ENCODE data around the gene SLAMF1. TPM values are rescaled to one million over a fixed set of nuclear protein-coding genes. Genes with fewer than 3 reads are reported as not detected.

SLAMF1 gene
- polyA plus RNA-seq, 2 donors: 0.26 to 0.29 TPM

- H3K27me3 ChIP-seq (ENCODE audit: control insufficient read depth in 1 of 2, insufficient read depth in 2 of 2, low read length in 2 of 2): no peaks in the 10 kb centered on the region
- no peak overlapping the region for H3K4me3 ChIP-seq (ENCODE audit: low read depth in 1 of 2, low read length in 2 of 2)
- WGBS, 2 donors: 74 to 76% methylated on average over 8 of the region's 8 CpGs
- no peak overlapping the region for H3K27ac ChIP-seq (ENCODE audit: low read depth in 2 of 2, low read length in 1 of 2)
- H3K9me3 ChIP-seq (ENCODE audit: control insufficient read depth in 2 of 2, insufficient read depth in 1 of 2, low read depth in 1 of 2, low read length in 1 of 2): no peaks in the 10 kb centered on the region
- no peaks in the 10 kb centered on the region for H3K36me3 ChIP-seq (ENCODE audit: control insufficient read depth in 2 of 2, insufficient read depth in 2 of 2, low read length in 1 of 2)
- no peaks in the 10 kb centered on the region for H3K4me1 ChIP-seq (ENCODE audit: control insufficient read depth in 2 of 2, insufficient read depth in 2 of 2, low read length in 1 of 2)
Observed at GRCh38 chr1:160641323-160642280, 5.2 kb downstream of the SLAMF1 start.

GRCh38 chr1:160640359-160641123 lies 6.3 kb downstream of the SLAMF1 start:
- no peaks in the 10 kb centered on the region for H3K4me1 ChIP-seq (ENCODE audit: control insufficient read depth in 2 of 2, insufficient read depth in 2 of 2, low read length in 1 of 2)
- no peaks in the 10 kb centered on the region for H3K36me3 ChIP-seq (ENCODE audit: control insufficient read depth in 2 of 2, insufficient read depth in 2 of 2, low read length in 1 of 2)
- H3K27me3 ChIP-seq (ENCODE audit: control insufficient read depth in 1 of 2, insufficient read depth in 2 of 2, low read length in 2 of 2): no peaks in the 10 kb centered on the region
- 89 to 92% methylated on average over 2 of the region's 2 CpGs for WGBS, 2 donors
- no peak overlapping the region for H3K4me3 ChIP-seq (ENCODE audit: low read depth in 1 of 2, low read length in 2 of 2)
- no peak overlapping the region for H3K27ac ChIP-seq (ENCODE audit: low read depth in 2 of 2, low read length in 1 of 2)
- H3K9me3 ChIP-seq (ENCODE audit: control insufficient read depth in 2 of 2, insufficient read depth in 1 of 2, low read depth in 1 of 2, low read length in 1 of 2): no peaks in the 10 kb centered on the region

GRCh38 chr1:160639652-160640051 lies 7.2 kb downstream of the SLAMF1 start:
- Histone ChIP-seq H3K9me3 (ENCODE audit: control insufficient read depth in 2 of 2, insufficient read depth in 1 of 2, low read depth in 1 of 2, low read length in 1 of 2) (no peaks in the 10 kb centered on the region), H3K27ac (ENCODE audit: low read depth in 2 of 2, low read length in 1 of 2) (no peak overlapping the region), H3K36me3 (ENCODE audit: control insufficient read depth in 2 of 2, insufficient read depth in 2 of 2, low read length in 1 of 2) (no peaks in the 10 kb centered on the region), H3K4me1 (ENCODE audit: control insufficient read depth in 2 of 2, insufficient read depth in 2 of 2, low read length in 1 of 2) (no peaks in the 10 kb centered on the region), H3K27me3 (ENCODE audit: control insufficient read depth in 1 of 2, insufficient read depth in 2 of 2, low read length in 2 of 2) (no peaks in the 10 kb centered on the region), H3K4me3 (ENCODE audit: low read depth in 1 of 2, low read length in 2 of 2) (no peak overlapping the region)
- 26 to 40% methylated on average over 3 of the region's 3 CpGs for WGBS, 2 donors

- 77 to 84% methylated on average over 6 of the region's 6 CpGs for WGBS, 2 donors
- Histone ChIP-seq H3K4me1 (ENCODE audit: control insufficient read depth in 2 of 2, insufficient read depth in 2 of 2, low read length in 1 of 2) (no peaks in the 10 kb centered on the region), H3K27me3 (ENCODE audit: control insufficient read depth in 1 of 2, insufficient read depth in 2 of 2, low read length in 2 of 2) (no peaks in the 10 kb centered on the region), H3K36me3 (ENCODE audit: control insufficient read depth in 2 of 2, insufficient read depth in 2 of 2, low read length in 1 of 2) (no peaks in the 10 kb centered on the region), H3K4me3 (ENCODE audit: low read depth in 1 of 2, low read length in 2 of 2) (no peak overlapping the region), H3K9me3 (ENCODE audit: control insufficient read depth in 2 of 2, insufficient read depth in 1 of 2, low read depth in 1 of 2, low read length in 1 of 2) (no peaks in the 10 kb centered on the region), H3K27ac (ENCODE audit: low read depth in 2 of 2, low read length in 1 of 2) (peak overlapping the region in 1 of 2 donors; percentile 22)
Observed at GRCh38 chr1:160638926-160639325, 7.9 kb downstream of the SLAMF1 start.

- Histone ChIP-seq H3K27ac (ENCODE audit: low read depth in 2 of 2, low read length in 1 of 2) (peak overlapping the region in 1 of 2 donors; percentile 22), H3K4me3 (ENCODE audit: low read depth in 1 of 2, low read length in 2 of 2) (no peak overlapping the region), H3K4me1 (ENCODE audit: control insufficient read depth in 2 of 2, insufficient read depth in 2 of 2, low read length in 1 of 2) (no peaks in the 10 kb centered on the region), H3K9me3 (ENCODE audit: control insufficient read depth in 2 of 2, insufficient read depth in 1 of 2, low read depth in 1 of 2, low read length in 1 of 2) (no peaks in the 10 kb centered on the region), H3K36me3 (ENCODE audit: control insufficient read depth in 2 of 2, insufficient read depth in 2 of 2, low read length in 1 of 2) (no peaks in the 10 kb centered on the region), H3K27me3 (ENCODE audit: control insufficient read depth in 1 of 2, insufficient read depth in 2 of 2, low read length in 2 of 2) (no peaks in the 10 kb centered on the region)
- WGBS, 2 donors: 59 to 70% methylated on average over 3 of the region's 3 CpGs
Observed at GRCh38 chr1:160638540-160638857, 8.3 kb downstream of the SLAMF1 start.

- Histone ChIP-seq H3K9me3 (ENCODE audit: control insufficient read depth in 2 of 2, insufficient read depth in 1 of 2, low read depth in 1 of 2, low read length in 1 of 2) (no peaks in the 10 kb centered on the region), H3K27ac (ENCODE audit: low read depth in 2 of 2, low read length in 1 of 2) (no peak overlapping the region), H3K36me3 (ENCODE audit: control insufficient read depth in 2 of 2, insufficient read depth in 2 of 2, low read length in 1 of 2) (no peaks in the 10 kb centered on the region), H3K4me3 (ENCODE audit: low read depth in 1 of 2, low read length in 2 of 2) (no peak overlapping the region), H3K27me3 (ENCODE audit: control insufficient read depth in 1 of 2, insufficient read depth in 2 of 2, low read length in 2 of 2) (no peaks in the 10 kb centered on the region), H3K4me1 (ENCODE audit: control insufficient read depth in 2 of 2, insufficient read depth in 2 of 2, low read length in 1 of 2) (no peaks in the 10 kb centered on the region)
- 61 to 65% methylated on average over 5 of the region's 5 CpGs for WGBS, 2 donors
Observed at GRCh38 chr1:160637821-160638539, 8.9 kb downstream of the SLAMF1 start.

- Histone ChIP-seq H3K4me3 (ENCODE audit: low read depth in 1 of 2, low read length in 2 of 2) (no peak overlapping the region), H3K27me3 (ENCODE audit: control insufficient read depth in 1 of 2, insufficient read depth in 2 of 2, low read length in 2 of 2) (no peaks in the 10 kb centered on the region), H3K9me3 (ENCODE audit: control insufficient read depth in 2 of 2, insufficient read depth in 1 of 2, low read depth in 1 of 2, low read length in 1 of 2) (no peaks in the 10 kb centered on the region), H3K27ac (ENCODE audit: low read depth in 2 of 2, low read length in 1 of 2) (no peak overlapping the region), H3K36me3 (ENCODE audit: control insufficient read depth in 2 of 2, insufficient read depth in 2 of 2, low read length in 1 of 2) (no peaks in the 10 kb centered on the region), H3K4me1 (ENCODE audit: control insufficient read depth in 2 of 2, insufficient read depth in 2 of 2, low read length in 1 of 2) (no peaks in the 10 kb centered on the region)
- 91 to 93% methylated on average over 8 of the region's 8 CpGs for WGBS, 2 donors
Observed at GRCh38 chr1:160637065-160637464, 9.8 kb downstream of the SLAMF1 start.

GRCh38 chr1:160636547-160636946 lies 10.3 kb downstream of the SLAMF1 start:
- Histone ChIP-seq H3K4me3 (ENCODE audit: low read depth in 1 of 2, low read length in 2 of 2) (no peak overlapping the region), H3K27ac (ENCODE audit: low read depth in 2 of 2, low read length in 1 of 2) (no peak overlapping the region), H3K4me1 (ENCODE audit: control insufficient read depth in 2 of 2, insufficient read depth in 2 of 2, low read length in 1 of 2) (no peaks in the 10 kb centered on the region), H3K36me3 (ENCODE audit: control insufficient read depth in 2 of 2, insufficient read depth in 2 of 2, low read length in 1 of 2) (no peaks in the 10 kb centered on the region), H3K27me3 (ENCODE audit: control insufficient read depth in 1 of 2, insufficient read depth in 2 of 2, low read length in 2 of 2) (no peaks in the 10 kb centered on the region), H3K9me3 (ENCODE audit: control insufficient read depth in 2 of 2, insufficient read depth in 1 of 2, low read depth in 1 of 2, low read length in 1 of 2) (no peaks in the 10 kb centered on the region)
- WGBS, 2 donors: 82 to 87% methylated on average over 3 of the region's 3 CpGs

- Histone ChIP-seq H3K27ac (ENCODE audit: low read depth in 2 of 2, low read length in 1 of 2) (no peak overlapping the region), H3K27me3 (ENCODE audit: control insufficient read depth in 1 of 2, insufficient read depth in 2 of 2, low read length in 2 of 2) (no peaks in the 10 kb centered on the region), H3K36me3 (ENCODE audit: control insufficient read depth in 2 of 2, insufficient read depth in 2 of 2, low read length in 1 of 2) (no peaks in the 10 kb centered on the region), H3K4me1 (ENCODE audit: control insufficient read depth in 2 of 2, insufficient read depth in 2 of 2, low read length in 1 of 2) (no peaks in the 10 kb centered on the region), H3K4me3 (ENCODE audit: low read depth in 1 of 2, low read length in 2 of 2) (no peak overlapping the region), H3K9me3 (ENCODE audit: control insufficient read depth in 2 of 2, insufficient read depth in 1 of 2, low read depth in 1 of 2, low read length in 1 of 2) (no peaks in the 10 kb centered on the region)
- WGBS, 2 donors: 78 to 83% methylated on average over 4 of the region's 4 CpGs
Observed at GRCh38 chr1:160636076-160636475, 10.8 kb downstream of the SLAMF1 start.
